ENCODE measurements around the gene OR2AG1.

GRCh38 chr11:6734616-6735015 lies 48.2 kb upstream of the OR2AG1 start:
- TF ChIP-seq GATA1 (IDR thresholded peaks at IDR 0.05; ENCODE audit: low read depth, low read length) = no peak
- no peak for TF ChIP-seq POLR2A (IDR thresholded peaks at IDR 0.05; ENCODE audit: low read length)
